HuH-7 (cell line): ENCODE data around the gene TRAIP.
"Not testable (repeated sequence)": the region's sequence is repeated elsewhere in the genome, so short reads cannot be mapped to it uniquely, and the experiment has no call there.

ENCODE experiments used
- DNase-seq: peaks from one replicate; pipeline ENCODE4 v3.0.0; 2011; ENCODE audit warnings: low spot score

Gene TRAIP

GRCh38 chr3:49823131-49823530 is 33.2 kb downstream of the TRAIP start:
- not testable (repeated sequence) for DNase-seq

- no peak for DNase-seq
Measured at GRCh38 chr3:49813497-49814174, 42.7 kb downstream of the TRAIP start, which contains the start of gene UBA7. UBA7 (minus strand) TSS chr3:49813953; CDS start chr3:49813787, 166 bp downstream.

GRCh38 chr3:49812916-49813496 is 43.4 kb downstream of the TRAIP start:
- DNase-seq = no peak

- no peak for DNase-seq
Measured at GRCh38 chr3:49807431-49808114, 48.8 kb downstream of the TRAIP start.

- DNase-seq = no peak
Measured at GRCh38 chr3:49806850-49807249, 49.5 kb downstream of the TRAIP start.

GRCh38 chr3:49805897-49806701 is 50.3 kb downstream of the TRAIP start:
- no peak for DNase-seq

- DNase-seq = no peak
Measured at GRCh38 chr3:49805367-49805782, 51.0 kb downstream of the TRAIP start.

- DNase-seq = no peak
Measured at GRCh38 chr3:49804141-49805041, 52.0 kb downstream of the TRAIP start.

GRCh38 chr3:49803465-49804140 is 52.8 kb downstream of the TRAIP start:
- DNase-seq = no peak

- peak; percentile 87 for DNase-seq
Measured at GRCh38 chr3:49802719-49803464, 53.5 kb downstream of the TRAIP start, which contains the start of gene INKA1. INKA1 (plus strand) TSS chr3:49803261; CDS start chr3:49803393, 132 bp downstream.

- DNase-seq = no peak
Measured at GRCh38 chr3:49801160-49801559, 55.2 kb downstream of the TRAIP start.

- DNase-seq = no peak
Measured at GRCh38 chr3:49799761-49800160, 56.6 kb downstream of the TRAIP start, which contains the start of gene CDHR4. CDHR4 (minus strand) TSS chr3:49799873; CDS start chr3:49799812, 61 bp downstream.

- no peak for DNase-seq
Measured at GRCh38 chr3:49799105-49799504, 57.3 kb downstream of the TRAIP start.

- DNase-seq = no peak
Measured at GRCh38 chr3:49794926-49795905, 61.1 kb downstream of the TRAIP start.

GRCh38 chr3:49794431-49794830 is 61.9 kb downstream of the TRAIP start:
- no peak for DNase-seq

- DNase-seq = no peak
Measured at GRCh38 chr3:49793486-49794085, 62.8 kb downstream of the TRAIP start.

GRCh38 chr3:49792371-49793150 is 63.8 kb downstream of the TRAIP start:
- DNase-seq = no peak
